ENCODE measurements around the gene ZNF146. TPM values are rescaled to one million over a fixed set of nuclear protein-coding genes. Genes with fewer than 3 reads are reported as not detected.
"Not testable (repeated sequence)": the region's sequence is repeated elsewhere in the genome, so short reads cannot be mapped to it uniquely, and the experiment has no call there.

ZNF146 gene
- total RNA-seq, 1 donor from 2014 or later = 126 TPM

- Mint-ChIP-seq H3K27ac (peak overlapping the region; percentile 44), H3K27me3 (ENCODE audit: low read depth) (no peaks in the 10 kb centered on the region), H3K4me3 (no peak overlapping the region), H3K36me3 (peaks cover 40% of the 10 kb centered on the region), H3K4me1 (peaks cover 33% of the 10 kb centered on the region), H3K9me3 (no peaks in the 10 kb centered on the region)
- no peak for TF ChIP-seq CTCF (IDR thresholded peaks at IDR 0.05; ENCODE audit: unreplicated experiment)
- DNase-seq (ENCODE audit: low spot score in 2 of 2, unreplicated experiment in 2 of 2) = no peak
These were observed 6.6 kb downstream of the ZNF146 start for GRCh38 chr19:36221474-36221873.

GRCh38 chr19:36222503-36222902 is 7.6 kb downstream of the ZNF146 start:
- Mint-ChIP-seq H3K36me3 (peaks cover 37% of the 10 kb centered on the region), H3K4me1 (peaks cover 27% of the 10 kb centered on the region), H3K4me3 (no peak overlapping the region), H3K27me3 (ENCODE audit: low read depth) (no peaks in the 10 kb centered on the region), H3K27ac (no peak overlapping the region), H3K9me3 (no peaks in the 10 kb centered on the region)
- no peak for DNase-seq (ENCODE audit: low spot score in 2 of 2, unreplicated experiment in 2 of 2)
- TF ChIP-seq CTCF (IDR thresholded peaks at IDR 0.05; ENCODE audit: unreplicated experiment) = no peak

- Mint-ChIP-seq H3K9me3 (no peaks in the 10 kb centered on the region), H3K36me3 (peaks cover 45% of the 10 kb centered on the region), H3K27me3 (ENCODE audit: low read depth) (no peaks in the 10 kb centered on the region), H3K4me1 (peaks cover 16% of the 10 kb centered on the region), H3K27ac (peak overlapping the region; percentile 77), H3K4me3 (no peak overlapping the region)
- no peak for TF ChIP-seq CTCF (IDR thresholded peaks at IDR 0.05; ENCODE audit: unreplicated experiment)
- no peak for DNase-seq (ENCODE audit: low spot score in 2 of 2, unreplicated experiment in 2 of 2)
These were observed 10.4 kb downstream of the ZNF146 start for GRCh38 chr19:36225219-36225892.

- peaks cover 25% of the 10 kb centered on the region for H3K9me3 Mint-ChIP-seq
- not testable (repeated sequence) for H3K27me3 Mint-ChIP-seq (ENCODE audit: low read depth); H3K4me1 Mint-ChIP-seq; DNase-seq (ENCODE audit: low spot score in 2 of 2, unreplicated experiment in 2 of 2); H3K27ac Mint-ChIP-seq; H3K4me3 Mint-ChIP-seq
- peaks cover 81% of the 10 kb centered on the region for H3K36me3 Mint-ChIP-seq
These were observed 18.7 kb downstream of the ZNF146 start for GRCh38 chr19:36233626-36234025.

- H3K27ac Mint-ChIP-seq = no peak overlapping the region
- TF ChIP-seq CTCF (IDR thresholded peaks at IDR 0.05; ENCODE audit: unreplicated experiment) = no peak
- no peak for DNase-seq (ENCODE audit: low spot score in 2 of 2, unreplicated experiment in 2 of 2)
- H3K4me3 Mint-ChIP-seq = no peak overlapping the region
- H3K9me3 Mint-ChIP-seq = peaks cover 27% of the 10 kb centered on the region
- H3K36me3 Mint-ChIP-seq = peaks cover 76% of the 10 kb centered on the region
- H3K27me3 Mint-ChIP-seq (ENCODE audit: low read depth) = no peaks in the 10 kb centered on the region
- H3K4me1 Mint-ChIP-seq = no peaks in the 10 kb centered on the region
These were observed 21.5 kb downstream of the ZNF146 start for GRCh38 chr19:36236304-36236945.

- Mint-ChIP-seq H3K4me1 (no peaks in the 10 kb centered on the region), H3K27ac (no peak overlapping the region), H3K4me3 (no peak overlapping the region), H3K27me3 (ENCODE audit: low read depth) (no peaks in the 10 kb centered on the region), H3K36me3 (peaks cover 73% of the 10 kb centered on the region), H3K9me3 (peaks cover 27% of the 10 kb centered on the region)
- no peak for TF ChIP-seq CTCF (IDR thresholded peaks at IDR 0.05; ENCODE audit: unreplicated experiment)
- DNase-seq (ENCODE audit: low spot score in 2 of 2, unreplicated experiment in 2 of 2) = no peak
These were observed 22.0 kb downstream of the ZNF146 start for GRCh38 chr19:36236946-36237310.
